Renal pelvis (tissue), 4 donors: Measurements from ENCODE around the gene PHACTR3. TPM values are rescaled to one million over a fixed set of nuclear protein-coding genes. Genes with fewer than 3 reads are reported as not detected.

Source experiments
- DNase-seq: peaks from one replicate; pipeline ENCODE4 v3.0.0-alpha.2; 2013
- polyA plus RNA-seq, 3 donors: library from polyadenylated mRNA; unstranded; fragments of 120-200 nt; gene quantifications; one replicate each; pipeline ENCODE4 v1.2.1, GENCODE V29; 2013; ENCODE audit not compliant: insufficient read length in 3 of 3

The PHACTR3 gene
- polyA plus RNA-seq, 3 donors = 10.0 to 11.3 (median 10.2) TPM

- no peak for DNase-seq
Measured at GRCh38 chr20:59812286-59813125, 208.2 kb downstream of the PHACTR3 start.

GRCh38 chr20:59813126-59813947 is 209.0 kb downstream of the PHACTR3 start:
- no peak for DNase-seq

GRCh38 chr20:59813948-59814839 is 209.9 kb downstream of the PHACTR3 start:
- DNase-seq = no peak

- no peak for DNase-seq
Measured at GRCh38 chr20:59814840-59815340, 210.6 kb downstream of the PHACTR3 start.

- DNase-seq = no peak
Measured at GRCh38 chr20:59816146-59816738, 211.9 kb downstream of the PHACTR3 start.

- DNase-seq = no peak
Measured at GRCh38 chr20:59817406-59817805, 213.1 kb downstream of the PHACTR3 start.

GRCh38 chr20:59817846-59818615 is 213.7 kb downstream of the PHACTR3 start:
- no peak for DNase-seq

GRCh38 chr20:59818911-59819310 is 214.6 kb downstream of the PHACTR3 start:
- DNase-seq = no peak

GRCh38 chr20:59819496-59820203 is 215.3 kb downstream of the PHACTR3 start:
- DNase-seq = no peak

- DNase-seq = no peak
Measured at GRCh38 chr20:59820204-59821041, 216.1 kb downstream of the PHACTR3 start.

- no peak for DNase-seq
Measured at GRCh38 chr20:59821201-59821600, 216.9 kb downstream of the PHACTR3 start.

GRCh38 chr20:59821788-59822187 is 217.4 kb downstream of the PHACTR3 start:
- DNase-seq = no peak

GRCh38 chr20:59822291-59823029 is 218.1 kb downstream of the PHACTR3 start:
- no peak for DNase-seq

- DNase-seq = no peak
Measured at GRCh38 chr20:59823030-59823423, 218.7 kb downstream of the PHACTR3 start.

GRCh38 chr20:59823491-59824259 is 219.3 kb downstream of the PHACTR3 start:
- DNase-seq = no peak

- no peak for DNase-seq
Measured at GRCh38 chr20:59824711-59825562, 220.6 kb downstream of the PHACTR3 start.
